ENCODE results near the gene PSMB5.

Gene PSMB5

GRCh38 chr14:22986508-22987054 lies 48.1 kb downstream of the PSMB5 start:
- DNase-seq (ENCODE audit: low spot score): peak; percentile 75
- no peak overlapping the region for H3K27ac ChIP-seq
- ChIA-PET CTCF (interaction anchor here (0.5 to 4.3 kb wide), 26 partner anchors 9 to 388 kb away, joined by 3 to 69 read pairs (median 6); partner anchors contain the start of genes CDH24 and RBM23), POLR2A (ENCODE audit: low non-redundant PET) (interaction anchor here (0.8 to 1.1 kb wide), 3 partner anchors 18 to 72 kb away, joined by 3 to 7 read pairs (median 3); no protein-coding TSS in a partner anchor)
- peak; percentile 93 for TF ChIP-seq CTCF (conservative IDR thresholded peaks at IDR 0.05; ENCODE audit: low read depth)

GRCh38 chr14:22985894-22986507 lies 48.7 kb downstream of the PSMB5 start:
- CTCF ChIA-PET: interaction anchor here (0.5 to 4.3 kb wide), 22 partner anchors 8 to 256 kb away, joined by 3 to 69 read pairs (median 6); partner anchors contain the start of genes CDH24 and RBM23
- no peak for DNase-seq (ENCODE audit: low spot score)
- no peak for TF ChIP-seq CTCF (conservative IDR thresholded peaks at IDR 0.05; ENCODE audit: low read depth)
- no peak overlapping the region for H3K27ac ChIP-seq
- POLR2A ChIA-PET (ENCODE audit: low non-redundant PET): interaction anchor here (0.8 to 1.1 kb wide), 3 partner anchors 17 to 72 kb away, joined by 3 to 7 read pairs (median 3); no protein-coding TSS in a partner anchor

- ChIA-PET CTCF (interaction anchor here (0.6 to 4.3 kb wide), 6 partner anchors 11 to 127 kb away, joined by 3 to 69 read pairs (median 6); partner anchors contain the start of gene CDH24), POLR2A (ENCODE audit: low non-redundant PET) (interaction anchor here (0.6 kb wide), 1 partner anchor 12 kb away, joined by 3 read pairs; no protein-coding TSS in a partner anchor)
These were observed 49.6 kb downstream of the PSMB5 start for GRCh38 chr14:22984959-22985658.

GRCh38 chr14:22982477-22983245 lies 52.0 kb downstream of the PSMB5 start, which contains the start of gene AJUBA:
TSS of gene AJUBA (minus strand) at chr14:22982551. CDS start at chr14:22982266, 285 bp downstream.
- CTCF ChIA-PET: interaction anchor here (0.6 to 2.1 kb wide), 8 partner anchors 10 to 422 kb away, joined by 3 to 22 read pairs (median 4); no protein-coding TSS in a partner anchor
- DNase-seq (ENCODE audit: low spot score): peak; percentile 93
- peak within 1 kb of the TSS; percentile 99 for H3K27ac ChIP-seq
- no peak for TF ChIP-seq CTCF (conservative IDR thresholded peaks at IDR 0.05; ENCODE audit: low read depth)
- POLR2A ChIA-PET (ENCODE audit: low non-redundant PET): interaction anchor here (0.6 to 1.2 kb wide), 3 partner anchors 10 to 657 kb away, joined by 3 read pairs; no protein-coding TSS in a partner anchor

More at GRCh38 chr14:22984959-22985658, 49.6 kb downstream of the PSMB5 start:
- DNase-seq (ENCODE audit: low spot score): no peak
- no peak overlapping the region for H3K27ac ChIP-seq
- no peak for TF ChIP-seq CTCF (conservative IDR thresholded peaks at IDR 0.05; ENCODE audit: low read depth)

GRCh38 chr14:22981876-22982476 lies 52.7 kb downstream of the PSMB5 start:
- CTCF ChIA-PET: interaction anchor here (0.7 to 2.1 kb wide), 7 partner anchors 9 to 421 kb away, joined by 3 to 22 read pairs (median 3); no protein-coding TSS in a partner anchor
- POLR2A ChIA-PET (ENCODE audit: low non-redundant PET): interaction anchor here (0.5 to 0.8 kb wide), 5 partner anchors 23 to 656 kb away, joined by 3 to 5 read pairs (median 3); no protein-coding TSS in a partner anchor
- TF ChIP-seq CTCF (conservative IDR thresholded peaks at IDR 0.05; ENCODE audit: low read depth): no peak
- peak; percentile 20 for DNase-seq (ENCODE audit: low spot score)
- peak overlapping the region; percentile 99 for H3K27ac ChIP-seq
